ENCODE results near the gene CEMIP. TPM values are rescaled to one million over a fixed set of nuclear protein-coding genes. Genes with fewer than 3 reads are reported as not detected.

Gene CEMIP
- polyA plus RNA-seq, 1 of the 3 experiments (the other 2 are of a cell fraction) = 27.8 TPM

- ChIA-PET POLR2A (no interaction called here), CTCF (interaction anchor here (0.7 to 1.1 kb wide), 2 partner anchors 11 to 15 kb away, joined by 3 read pairs; no protein-coding TSS in a partner anchor)
- TF ChIP-seq CHD2 (IDR thresholded peaks at IDR 0.05; ENCODE audit: low read length, partially characterized antibody) (no peak), MAX (IDR thresholded peaks at IDR 0.05; ENCODE audit: low read depth) (no peak), EZH2phosphoT487 (IDR thresholded peaks at IDR 0.05; ENCODE audit: borderline replicate concordance, low read depth) (no peak)
- no peaks in the 10 kb centered on the region for H3K36me3 ChIP-seq (replicated peaks in 1 of 2; ENCODE audit: control insufficient read depth in 1 of 2, insufficient read depth in 2 of 2, low read length in 1 of 2)
- no peak for DNase-seq
- no peak overlapping the region for H3K27ac ChIP-seq (ENCODE audit: low read depth in 2 of 2, low read length in 1 of 2)
- H3K4me1 ChIP-seq (ENCODE audit: control insufficient read depth in 1 of 2, insufficient read depth in 2 of 2, low read depth in 1 of 2, low read length in 1 of 2) = peaks cover 0 to 13% of the 10 kb centered on the region in 2 experiments; a peak in 1 of 4 replicates
- no peak overlapping the region for H3K9ac ChIP-seq
- H3K79me2 ChIP-seq (ENCODE audit: insufficient read depth) = no peaks in the 10 kb centered on the region
- no peaks in the 10 kb centered on the region for H3F3A ChIP-seq (replicated peaks; ENCODE audit: insufficient read depth)
- no peaks in the 10 kb centered on the region for H3K27me3 ChIP-seq (ENCODE audit: insufficient read depth)
- no peaks in the 10 kb centered on the region for H4K20me1 ChIP-seq (ENCODE audit: insufficient read depth)
- no peak overlapping the region for H2AFZ ChIP-seq (ENCODE audit: low read depth)
- no peak overlapping the region for H3K4me3 ChIP-seq (ENCODE audit: low read depth in 2 of 2, low read length in 1 of 2)
- no peaks in the 10 kb centered on the region for H3K9me2 ChIP-seq
- no peak overlapping the region for H3K4me2 ChIP-seq
- H3K9me3 ChIP-seq = no peaks in the 10 kb centered on the region
- WGBS (ENCODE audit: low lambda C conversion rate) = 71% methylated on average over 4 of the region's 8 CpGs
Observed at GRCh38 chr15:80875568-80876347, 96.6 kb downstream of the CEMIP start.

GRCh38 chr15:80876348-80876674, 97.1 kb downstream of the CEMIP start:
- POLR2A ChIA-PET = no interaction called here

More at GRCh38 chr15:80876348-80876674, 97.1 kb downstream of the CEMIP start:
- no peaks in the 10 kb centered on the region for H3K9me3 ChIP-seq
- 88% methylated on average over 4 of the region's 4 CpGs for WGBS (ENCODE audit: low lambda C conversion rate)
- H3K9ac ChIP-seq = no peak overlapping the region
- no peak overlapping the region for H3K4me3 ChIP-seq (ENCODE audit: low read depth in 2 of 2, low read length in 1 of 2)
- no peaks in the 10 kb centered on the region for H3K79me2 ChIP-seq (ENCODE audit: insufficient read depth)
- CTCF ChIA-PET = interaction anchor here (0.7 to 1.1 kb wide), 2 partner anchors 12 to 15 kb away, joined by 3 read pairs; no protein-coding TSS in a partner anchor
- H3K27me3 ChIP-seq (ENCODE audit: insufficient read depth) = no peaks in the 10 kb centered on the region
- no peak overlapping the region for H3K27ac ChIP-seq (ENCODE audit: low read depth in 2 of 2, low read length in 1 of 2)
- no peaks in the 10 kb centered on the region for H3K9me2 ChIP-seq
- H3K4me1 ChIP-seq (ENCODE audit: control insufficient read depth in 1 of 2, insufficient read depth in 2 of 2, low read depth in 1 of 2, low read length in 1 of 2) = peaks cover 0 to 13% of the 10 kb centered on the region in 2 experiments; a peak in 1 of 4 replicates
- no peaks in the 10 kb centered on the region for H3K36me3 ChIP-seq (replicated peaks in 1 of 2; ENCODE audit: control insufficient read depth in 1 of 2, insufficient read depth in 2 of 2, low read length in 1 of 2)
- no peaks in the 10 kb centered on the region for H3F3A ChIP-seq (replicated peaks; ENCODE audit: insufficient read depth)
- no peaks in the 10 kb centered on the region for H4K20me1 ChIP-seq (ENCODE audit: insufficient read depth)
- no peak for TF ChIP-seq RAD21 (IDR thresholded peaks at IDR 0.05; ENCODE audit: low read length)
- no peak for TF ChIP-seq MXI1 (IDR thresholded peaks at IDR 0.05; ENCODE audit: low read depth, low read length)
- TF ChIP-seq SIN3A (IDR thresholded peaks at IDR 0.05; ENCODE audit: borderline replicate concordance, low read depth, low read length) = no peak
- TF ChIP-seq FOXJ3 (CRISPR knock-in tag; IDR thresholded peaks at IDR 0.05) = no peak
- no peak for TF ChIP-seq TAF1 (IDR thresholded peaks at IDR 0.05; ENCODE audit: borderline replicate concordance, low read depth, low read length)
- TF ChIP-seq TEAD4 (IDR thresholded peaks at IDR 0.05; ENCODE audit: borderline replicate concordance, insufficient read depth) = no peak
- no peak for TF ChIP-seq EZH2phosphoT487 (IDR thresholded peaks at IDR 0.05; ENCODE audit: borderline replicate concordance, low read depth)
- no peak for TF ChIP-seq NFIC (IDR thresholded peaks at IDR 0.05; ENCODE audit: borderline replicate concordance)
- TF ChIP-seq YY1 (IDR thresholded peaks at IDR 0.05; ENCODE audit: low read depth) = no peak
- no peak for TF ChIP-seq EP300 (IDR thresholded peaks at IDR 0.05; ENCODE audit: borderline replicate concordance in 1 of 2, low read depth in 1 of 2, low read length in 1 of 2)
- TF ChIP-seq IRF3 (IDR thresholded peaks at IDR 0.05; ENCODE audit: low read depth, low read length) = no peak
- no peak for TF ChIP-seq MEF2A (IDR thresholded peaks at IDR 0.05; ENCODE audit: borderline replicate concordance, low read depth)
- TF ChIP-seq USF2 (IDR thresholded peaks at IDR 0.05; ENCODE audit: borderline replicate concordance, low read depth, low read length) = no peak
- TF ChIP-seq ELF1 (IDR thresholded peaks at IDR 0.05) = no peak
- no peak for TF ChIP-seq CHD2 (IDR thresholded peaks at IDR 0.05; ENCODE audit: low read length, partially characterized antibody)
- no peak for TF ChIP-seq CTCF (IDR thresholded peaks at IDR 0.05)
- no peak overlapping the region for H2AFZ ChIP-seq (ENCODE audit: low read depth)
- no peak for DNase-seq
- no peak overlapping the region for H3K4me2 ChIP-seq
